ENCODE measurements around the gene ITGA7. TPM values are rescaled to one million over a fixed set of nuclear protein-coding genes. Genes with fewer than 3 reads are reported as not detected.
A peak's percentile ranks its signal among the peaks of the same experiment; 100 is the strongest.

ITGA7 gene
- total and polyA plus RNA-seq, 9 donors, result 195 to 461 (median 375) TPM

GRCh38 chr12:55693323-55694187 lies 14.1 kb downstream of the ITGA7 start:
- H3K9me3 ChIP-seq (replicated peaks; ENCODE audit: control insufficient read depth, low read depth, low read length), result no peaks in the 10 kb centered on the region
- no peak overlapping the region for H3K27ac ChIP-seq (ENCODE audit: low read length)
- peaks cover 80% of the 10 kb centered on the region for H3K36me3 ChIP-seq (ENCODE audit: control insufficient read depth, insufficient read depth, low read length)
- H3K27me3 ChIP-seq (ENCODE audit: control insufficient read depth, insufficient read depth, low read length), result no peaks in the 10 kb centered on the region
- no peak overlapping the region for H3K4me3 ChIP-seq (ENCODE audit: low read length)
- 100% methylated on average over 1 of the region's 7 CpGs for WGBS (ENCODE audit: insufficient coverage)
- no peaks in the 10 kb centered on the region for H3K4me1 ChIP-seq (ENCODE audit: control insufficient read depth, insufficient read depth, low read length)
- no peak for DNase-seq

GRCh38 chr12:55692631-55693322 lies 14.9 kb downstream of the ITGA7 start:
- Histone ChIP-seq H3K9me3 (replicated peaks; ENCODE audit: control insufficient read depth, low read depth, low read length) (no peaks in the 10 kb centered on the region), H3K4me3 (ENCODE audit: low read length) (no peak overlapping the region), H3K36me3 (ENCODE audit: control insufficient read depth, insufficient read depth, low read length) (peaks cover 78% of the 10 kb centered on the region), H3K4me1 (ENCODE audit: control insufficient read depth, insufficient read depth, low read length) (no peaks in the 10 kb centered on the region), H3K27me3 (ENCODE audit: control insufficient read depth, insufficient read depth, low read length) (no peaks in the 10 kb centered on the region), H3K27ac (ENCODE audit: low read length) (no peak overlapping the region)
- DNase-seq, result no peak
- WGBS (ENCODE audit: insufficient coverage), result 92% methylated on average over 6 of the region's 12 CpGs

GRCh38 chr12:55688716-55689655 lies 18.7 kb downstream of the ITGA7 start:
- Histone ChIP-seq H3K27me3 (ENCODE audit: control insufficient read depth, insufficient read depth, low read length) (no peaks in the 10 kb centered on the region), H3K4me1 (ENCODE audit: control insufficient read depth, insufficient read depth, low read length) (no peaks in the 10 kb centered on the region), H3K27ac (ENCODE audit: low read length) (no peak overlapping the region), H3K9me3 (replicated peaks; ENCODE audit: control insufficient read depth, low read depth, low read length) (no peaks in the 10 kb centered on the region), H3K36me3 (ENCODE audit: control insufficient read depth, insufficient read depth, low read length) (peaks cover 70% of the 10 kb centered on the region), H3K4me3 (ENCODE audit: low read length) (no peak overlapping the region)
- WGBS (ENCODE audit: insufficient coverage), result 89% methylated on average over 9 of the region's 16 CpGs
- DNase-seq, result no peak

GRCh38 chr12:55687746-55688145 lies 20.0 kb downstream of the ITGA7 start:
- no peak overlapping the region for H3K4me3 ChIP-seq (ENCODE audit: low read length)
- no peak overlapping the region for H3K27ac ChIP-seq (ENCODE audit: low read length)
- H3K4me1 ChIP-seq (ENCODE audit: control insufficient read depth, insufficient read depth, low read length), result no peaks in the 10 kb centered on the region
- DNase-seq, result no peak
- no peaks in the 10 kb centered on the region for H3K27me3 ChIP-seq (ENCODE audit: control insufficient read depth, insufficient read depth, low read length)
- H3K9me3 ChIP-seq (replicated peaks; ENCODE audit: control insufficient read depth, low read depth, low read length), result no peaks in the 10 kb centered on the region
- peaks cover 64% of the 10 kb centered on the region for H3K36me3 ChIP-seq (ENCODE audit: control insufficient read depth, insufficient read depth, low read length)

GRCh38 chr12:55686366-55687010 lies 21.2 kb downstream of the ITGA7 start:
- Histone ChIP-seq H3K4me1 (ENCODE audit: control insufficient read depth, insufficient read depth, low read length) (peaks cover 10% of the 10 kb centered on the region), H3K27me3 (ENCODE audit: control insufficient read depth, insufficient read depth, low read length) (peaks cover under 1% of the 10 kb centered on the region), H3K9me3 (replicated peaks; ENCODE audit: control insufficient read depth, low read depth, low read length) (no peaks in the 10 kb centered on the region), H3K36me3 (ENCODE audit: control insufficient read depth, insufficient read depth, low read length) (peaks cover 53% of the 10 kb centered on the region), H3K27ac (ENCODE audit: low read length) (no peak overlapping the region), H3K4me3 (ENCODE audit: low read length) (no peak overlapping the region)
- DNase-seq, result no peak
- WGBS (ENCODE audit: insufficient coverage), result 88% methylated on average over 9 of the region's 9 CpGs

GRCh38 chr12:55685671-55686070 lies 22.0 kb downstream of the ITGA7 start:
- Histone ChIP-seq H3K4me3 (ENCODE audit: low read length) (no peak overlapping the region), H3K4me1 (ENCODE audit: control insufficient read depth, insufficient read depth, low read length) (peaks cover 17% of the 10 kb centered on the region), H3K9me3 (replicated peaks; ENCODE audit: control insufficient read depth, low read depth, low read length) (no peaks in the 10 kb centered on the region), H3K36me3 (ENCODE audit: control insufficient read depth, insufficient read depth, low read length) (peaks cover 52% of the 10 kb centered on the region), H3K27me3 (ENCODE audit: control insufficient read depth, insufficient read depth, low read length) (peaks cover 2% of the 10 kb centered on the region), H3K27ac (ENCODE audit: low read length) (no peak overlapping the region)
- DNase-seq, result no peak
- WGBS (ENCODE audit: insufficient coverage), result 87% methylated on average over 5 of the region's 5 CpGs

- H3K36me3 ChIP-seq (ENCODE audit: control insufficient read depth, insufficient read depth, low read length), result peaks cover 52% of the 10 kb centered on the region
Measured at GRCh38 chr12:55684761-55685370, 22.8 kb downstream of the ITGA7 start.

GRCh38 chr12:55683676-55684075 lies 24.0 kb downstream of the ITGA7 start:
- DNase-seq, result no peak
- H3K4me1 ChIP-seq (ENCODE audit: control insufficient read depth, insufficient read depth, low read length), result peaks cover 18% of the 10 kb centered on the region
- H3K9me3 ChIP-seq (replicated peaks; ENCODE audit: control insufficient read depth, low read depth, low read length), result no peaks in the 10 kb centered on the region
- H3K27ac ChIP-seq (ENCODE audit: low read length), result no peak overlapping the region
- 86% methylated on average over 4 of the region's 7 CpGs for WGBS (ENCODE audit: insufficient coverage)
- no peak overlapping the region for H3K4me3 ChIP-seq (ENCODE audit: low read length)
- peaks cover 2% of the 10 kb centered on the region for H3K27me3 ChIP-seq (ENCODE audit: control insufficient read depth, insufficient read depth, low read length)
- peaks cover 44% of the 10 kb centered on the region for H3K36me3 ChIP-seq (ENCODE audit: control insufficient read depth, insufficient read depth, low read length)

More at GRCh38 chr12:55684761-55685370, 22.8 kb downstream of the ITGA7 start:
- no peak for DNase-seq
- Histone ChIP-seq H3K4me3 (ENCODE audit: low read length) (no peak overlapping the region), H3K9me3 (replicated peaks; ENCODE audit: control insufficient read depth, low read depth, low read length) (no peaks in the 10 kb centered on the region), H3K27ac (ENCODE audit: low read length) (no peak overlapping the region), H3K4me1 (ENCODE audit: control insufficient read depth, insufficient read depth, low read length) (peaks cover 18% of the 10 kb centered on the region), H3K27me3 (ENCODE audit: control insufficient read depth, insufficient read depth, low read length) (peaks cover 2% of the 10 kb centered on the region)
- 93% methylated on average over 15 of the region's 20 CpGs for WGBS (ENCODE audit: insufficient coverage)

- H3K4me3 ChIP-seq (ENCODE audit: low read length), result peak overlapping the region; percentile 15
- 80% methylated on average over 4 of the region's 13 CpGs for WGBS (ENCODE audit: insufficient coverage)
- H3K27ac ChIP-seq (ENCODE audit: low read length), result peak overlapping the region; percentile 39
Measured at GRCh38 chr12:55682087-55682796, 25.5 kb downstream of the ITGA7 start.

More at GRCh38 chr12:55682087-55682796, 25.5 kb downstream of the ITGA7 start:
- Histone ChIP-seq H3K4me1 (ENCODE audit: control insufficient read depth, insufficient read depth, low read length) (peaks cover 18% of the 10 kb centered on the region), H3K27me3 (ENCODE audit: control insufficient read depth, insufficient read depth, low read length) (peaks cover 2% of the 10 kb centered on the region), H3K9me3 (replicated peaks; ENCODE audit: control insufficient read depth, low read depth, low read length) (no peaks in the 10 kb centered on the region), H3K36me3 (ENCODE audit: control insufficient read depth, insufficient read depth, low read length) (peaks cover 33% of the 10 kb centered on the region)
- DNase-seq, result no peak
